NCI-H2227 (cell line): ENCODE measurements around the gene SAFB2.

ENCODE experiments used
- DNase-seq: peaks from one replicate; lab custom pipeline; 2025; ENCODE audit not compliant: unreplicated experiment; lab: John Stamatoyannopoulos, UW

The SAFB2 gene

GRCh38 chr19:5635427-5635826 lies 12.9 kb upstream of the SAFB2 start:
- DNase-seq = no peak

GRCh38 chr19:5632657-5633056 lies 10.1 kb upstream of the SAFB2 start:
- DNase-seq = no peak

GRCh38 chr19:5632241-5632612 lies 9.7 kb upstream of the SAFB2 start:
- no peak for DNase-seq

DNA sequence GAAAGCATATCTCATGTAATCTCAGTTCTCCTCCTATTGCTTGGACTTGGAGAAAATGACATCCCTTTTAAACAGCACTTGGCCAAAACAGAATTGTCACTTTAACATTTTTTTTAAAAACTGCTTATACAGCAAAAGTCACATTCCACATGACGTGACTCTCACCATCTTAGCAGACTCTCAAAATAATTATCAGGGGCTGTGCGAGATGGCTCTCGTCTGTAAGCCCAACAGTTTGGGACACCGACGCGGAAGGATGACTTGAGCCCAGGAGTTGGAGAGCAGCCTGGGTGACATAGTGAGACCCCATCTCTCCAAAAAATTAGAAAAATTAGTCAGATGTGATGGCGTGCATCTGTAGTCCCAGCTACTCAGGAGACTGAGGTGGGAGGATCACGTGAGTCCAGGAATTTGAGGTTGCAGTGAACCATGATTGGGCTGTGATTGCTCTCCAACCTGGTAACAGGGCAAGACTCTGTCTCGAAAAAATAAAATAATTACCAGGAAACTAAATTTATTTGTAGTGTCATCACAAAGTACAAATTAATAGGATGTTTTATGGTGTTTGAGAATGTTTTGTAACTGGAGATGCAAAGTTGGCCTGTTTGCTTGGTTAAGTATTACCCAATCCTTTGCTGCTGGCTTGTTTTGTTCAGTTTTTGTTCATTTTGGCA lies 9.1 kb upstream of the SAFB2 start:
- DNase-seq = no peak

DNA sequence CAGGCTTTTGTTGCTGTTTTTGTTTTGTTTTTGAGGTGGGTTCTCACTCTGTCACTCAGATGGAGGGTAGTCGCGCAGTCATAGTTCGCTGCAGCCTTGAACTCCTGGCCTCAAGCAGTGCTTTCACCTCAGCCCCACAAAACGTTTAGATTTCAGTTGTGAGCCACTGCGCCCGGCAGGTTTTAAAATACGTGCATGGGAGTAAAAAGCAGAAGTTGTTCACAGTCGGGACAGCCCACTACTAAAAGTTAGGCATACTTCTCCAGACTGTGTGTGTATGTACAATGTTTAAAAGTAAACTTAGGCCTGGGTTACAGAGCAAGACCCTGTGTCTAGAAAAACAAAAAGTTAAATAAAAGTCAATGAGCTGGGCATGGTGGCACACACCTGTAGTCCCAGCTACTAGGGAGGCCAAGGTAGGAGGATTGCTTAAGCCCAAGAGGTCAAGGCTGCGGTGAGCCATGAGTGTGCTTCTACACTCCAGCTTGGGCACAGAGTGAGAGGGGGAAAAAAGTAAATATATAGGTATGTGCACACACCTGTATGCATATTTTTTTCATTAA lies 6.4 kb upstream of the SAFB2 start:
- DNase-seq = no peak

DNA sequence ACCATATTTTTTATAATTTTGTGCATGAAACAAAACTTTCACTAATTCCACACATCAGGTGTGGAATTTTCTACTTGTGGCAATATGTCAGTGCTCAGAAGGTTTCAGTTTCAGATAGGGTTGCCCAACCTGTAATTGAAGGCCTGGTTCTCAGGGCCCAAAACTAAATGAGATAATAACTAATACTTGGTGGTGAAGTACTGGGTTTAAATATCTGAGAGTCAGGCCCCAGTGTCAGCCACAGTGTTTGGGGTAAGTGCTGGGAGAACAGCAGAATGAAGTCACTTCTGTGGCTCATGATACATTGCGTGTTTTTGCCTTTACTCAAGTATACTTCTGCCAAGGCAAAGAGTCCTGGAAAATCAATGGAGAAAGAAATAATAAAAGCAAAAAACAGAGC lies 5.9 kb upstream of the SAFB2 start:
- DNase-seq = no peak

DNA sequence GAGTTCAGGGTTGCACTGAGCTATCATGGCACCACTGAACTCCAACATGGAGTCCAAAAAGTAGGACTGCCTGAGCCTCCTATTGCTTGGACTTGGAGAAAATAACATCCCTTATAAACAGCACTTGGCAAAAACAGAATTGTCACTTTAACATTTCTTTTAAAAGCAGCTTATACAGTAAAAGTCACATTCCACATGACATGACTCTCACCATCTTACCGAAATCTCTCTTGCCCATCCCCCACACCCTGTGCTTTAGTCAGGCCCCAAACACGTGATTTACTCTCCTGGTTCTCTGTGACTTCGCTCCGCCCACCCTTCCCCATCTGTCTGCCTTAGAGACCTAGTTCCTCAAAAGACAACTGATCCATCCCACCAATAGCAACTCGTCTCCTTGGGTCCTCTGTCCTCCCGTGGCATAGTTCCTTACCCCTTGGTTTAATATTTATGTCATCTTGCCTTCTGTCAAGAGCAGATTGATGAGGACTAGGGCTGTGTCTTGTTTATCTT lies 4.9 kb upstream of the SAFB2 start:
- peak; percentile 65 for DNase-seq

- no peak for DNase-seq
These were observed 3.1 kb upstream of the SAFB2 start for GRCh38 chr19:5625641-5626040.

- no peak for DNase-seq
These were observed 2.2 kb upstream of the SAFB2 start for GRCh38 chr19:5624741-5625278.

DNA sequence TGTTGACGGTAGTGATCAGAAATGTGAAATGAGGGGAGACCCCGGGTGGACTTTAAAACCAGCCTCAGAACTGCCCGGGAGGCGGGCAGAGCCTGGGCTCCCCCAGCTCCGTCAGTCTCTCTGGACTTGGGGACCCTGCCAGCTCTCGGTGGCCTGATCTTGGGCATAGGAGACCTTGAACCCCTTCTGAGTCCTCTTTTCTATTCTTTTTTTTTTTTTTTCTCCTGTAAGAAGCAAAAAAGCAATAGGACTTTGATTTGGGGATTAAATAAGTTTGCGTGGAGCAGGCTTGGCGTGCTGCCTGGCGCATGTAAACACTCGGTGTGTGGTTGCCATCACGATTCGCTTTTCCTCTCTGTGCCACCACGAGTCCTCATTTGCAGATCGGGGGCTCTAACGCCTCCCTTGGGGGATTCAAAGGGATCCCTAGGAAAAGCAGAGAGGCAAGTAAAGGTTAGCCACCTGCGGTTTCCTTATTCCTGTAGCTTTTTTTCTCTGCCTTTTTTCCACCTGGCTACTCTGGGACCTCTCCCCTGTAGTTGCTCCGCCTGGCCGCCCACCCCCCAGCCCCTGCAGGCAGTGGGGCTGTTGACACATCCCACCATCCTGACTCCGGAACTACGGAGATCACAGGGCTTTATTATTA lies 1.6 kb upstream of the SAFB2 start:
- no peak for DNase-seq

DNA sequence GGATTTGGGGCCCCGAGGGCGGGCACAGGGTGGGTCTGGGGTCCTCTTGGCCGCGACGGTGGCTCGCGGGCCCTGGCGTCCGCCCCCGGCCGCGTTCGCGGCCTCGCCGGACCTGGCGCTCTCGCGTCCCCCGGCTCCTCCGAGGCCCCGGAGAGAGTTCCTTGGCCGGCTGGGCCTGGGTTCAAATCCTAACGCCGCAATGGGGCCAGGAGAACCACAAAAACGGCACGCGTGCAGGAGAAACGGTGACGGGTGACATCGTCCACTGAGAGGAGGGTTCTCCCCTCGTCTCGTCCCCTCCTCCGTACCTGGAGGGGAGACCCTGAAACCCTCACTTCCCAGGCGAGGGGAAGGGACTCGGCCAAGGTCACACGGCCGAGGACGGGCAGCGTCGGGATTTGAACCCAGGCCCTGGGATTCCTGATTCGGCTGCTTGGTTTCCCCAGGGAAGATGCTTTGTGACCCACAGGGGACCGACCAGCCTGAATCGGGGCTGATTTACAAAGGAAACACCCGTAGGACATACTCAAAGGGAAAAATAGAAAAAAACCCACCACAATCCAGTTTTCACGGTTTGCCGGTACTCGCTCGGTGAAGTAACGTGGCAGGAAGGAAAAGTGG lies 931 bp upstream of the SAFB2 start:
- DNase-seq = no peak

GRCh38 chr19:5621945-5622464 lies 571 bp downstream of the SAFB2 start:
- no peak for DNase-seq

- no peak for DNase-seq
These were observed 1.1 kb downstream of the SAFB2 start for GRCh38 chr19:5621311-5621944.

- no peak for DNase-seq
These were observed 2.6 kb downstream of the SAFB2 start for GRCh38 chr19:5619946-5620345.

GRCh38 chr19:5618591-5618990 lies 4.0 kb downstream of the SAFB2 start:
- no peak for DNase-seq

DNA sequence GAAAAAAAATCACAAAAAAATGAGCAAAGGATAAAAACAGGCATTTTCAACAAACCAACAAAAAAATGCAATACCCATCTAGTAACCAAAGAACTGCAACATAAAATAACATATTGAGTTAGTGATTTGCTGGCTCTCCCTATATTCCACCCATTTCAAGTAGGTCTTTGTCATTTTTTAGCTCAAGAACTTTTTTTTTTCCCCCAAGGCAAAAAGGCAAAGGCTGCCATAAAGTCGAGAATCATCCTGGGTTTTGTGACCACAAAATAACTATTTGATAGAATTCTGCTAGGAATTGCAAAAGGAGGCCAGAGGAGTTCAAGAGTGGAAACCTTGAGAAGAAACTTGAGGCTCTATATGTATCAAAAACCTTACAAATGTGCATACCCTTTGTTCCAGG lies 5.5 kb downstream of the SAFB2 start:
- DNase-seq = no peak

DNA sequence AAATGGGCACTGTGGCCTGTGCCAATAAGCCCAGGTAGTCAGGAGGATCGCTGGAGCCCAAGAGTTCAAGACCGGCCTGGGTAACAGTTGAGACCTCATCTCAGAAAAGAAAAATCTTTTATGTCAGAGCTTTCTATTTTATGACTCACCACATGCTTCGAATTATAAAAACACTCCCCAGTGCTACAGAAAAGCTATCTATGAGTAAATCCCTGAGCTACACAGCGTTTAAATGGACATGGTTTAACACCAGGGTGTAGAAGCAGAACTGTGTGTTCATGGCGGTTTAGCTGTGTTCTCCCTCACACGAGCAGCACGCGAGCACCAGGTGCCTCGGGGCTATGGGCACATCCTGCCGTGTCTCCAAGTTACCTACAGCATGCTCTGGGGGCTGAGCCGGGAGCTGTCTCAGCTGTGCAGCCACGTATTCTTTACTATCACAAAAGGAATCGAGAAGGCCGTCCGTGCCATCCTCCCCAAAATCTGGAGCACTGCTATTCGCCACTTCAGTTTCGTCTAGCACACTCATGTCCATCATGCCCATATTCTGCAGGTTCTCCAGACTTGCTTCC lies 6.7 kb downstream of the SAFB2 start:
- no peak for DNase-seq

DNA sequence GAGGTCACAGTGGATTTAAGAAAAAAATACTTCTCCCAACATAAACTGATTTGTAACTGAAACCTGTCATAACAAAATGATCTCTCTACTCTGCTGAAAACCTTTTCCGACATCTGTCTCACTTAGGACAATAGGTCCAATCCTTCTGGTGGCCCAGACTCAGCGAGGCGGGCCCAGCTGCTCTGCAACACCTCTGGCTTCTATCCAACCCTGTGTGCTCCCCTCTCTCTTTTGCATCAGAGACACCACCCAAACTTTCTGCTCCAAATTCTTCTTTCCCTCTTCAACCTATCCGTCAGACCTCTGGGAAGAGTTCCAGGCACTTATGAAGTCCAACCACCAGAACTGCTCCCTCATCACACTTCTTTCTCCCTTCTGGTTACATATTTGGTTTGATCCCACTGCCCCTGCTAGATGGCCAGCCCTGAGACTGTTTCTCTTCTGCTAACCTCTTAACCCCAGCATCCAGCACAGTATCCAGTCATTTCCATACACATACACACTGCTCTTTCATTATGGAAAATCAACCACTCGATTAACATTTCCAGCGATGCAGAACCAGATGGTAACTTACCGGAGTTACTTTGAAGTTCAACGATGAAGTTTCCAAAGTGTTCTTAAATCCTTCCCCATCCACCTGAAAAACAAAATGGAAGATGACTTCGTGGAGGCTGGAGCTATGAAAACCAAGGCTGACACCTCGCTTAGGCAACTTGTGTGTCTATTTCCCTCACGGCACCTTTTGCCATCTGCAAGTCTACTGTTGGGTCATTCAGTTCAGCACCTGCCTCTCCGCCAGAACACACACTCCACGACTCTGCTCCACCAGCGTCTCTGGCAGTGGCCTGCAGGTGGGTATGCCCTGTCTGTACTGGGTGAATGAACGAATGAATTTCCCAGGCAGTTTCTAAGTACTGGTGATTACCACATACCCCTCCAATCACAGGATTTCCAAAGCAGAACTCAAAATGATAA lies 9.4 kb downstream of the SAFB2 start:
- DNase-seq = no peak

DNA sequence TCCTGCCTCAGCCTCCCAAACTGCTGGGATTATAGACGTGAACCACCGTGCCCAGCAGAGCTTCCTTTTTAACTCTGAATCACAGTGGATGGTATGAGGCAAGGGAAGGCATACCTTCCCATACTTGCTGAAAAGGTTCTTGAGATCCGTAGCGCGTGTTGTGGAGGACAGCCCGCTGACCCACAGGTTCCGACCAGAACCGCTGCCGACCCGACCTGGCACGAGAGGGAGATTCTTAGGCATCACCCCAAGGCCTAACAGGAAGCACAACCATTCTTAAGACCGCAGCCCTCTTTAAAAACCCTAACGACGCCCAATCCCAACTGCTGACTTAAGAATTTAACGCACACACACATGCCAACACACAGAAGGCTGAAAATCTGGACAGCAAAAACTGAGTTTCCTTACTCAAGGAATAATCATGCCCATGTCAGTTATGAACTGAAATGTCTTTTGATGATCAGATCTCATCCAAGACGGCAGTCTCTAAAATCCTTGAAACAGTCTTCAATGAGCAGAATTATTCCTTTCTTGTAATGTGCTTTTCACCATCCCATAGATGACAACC lies 12.6 kb downstream of the SAFB2 start:
- no peak for DNase-seq
